SK-N-SH treated with all-trans-retinoic acid at 6 μM for 48 hours (cell line): Measurements from ENCODE around the gene PAPOLA.

ENCODE experiments used
- ESRRG ChIP-seq: fragments of 250-450 bp; sonication (Bioruptor Pico); IDR thresholded peaks from 2 replicates; pipeline ENCODE4 v1.6.1; 2021; ENCODE audit warnings: mild to moderate bottlenecking
- ISL1 ChIP-seq: fragments of 250-450 bp; sonication (Bioruptor Pico); IDR thresholded peaks from 2 replicates; pipeline ENCODE4 v2.1.2; 2022; ENCODE audit warnings: mild to moderate bottlenecking, moderate library complexity
- ZC3H10 ChIP-seq: fragments of 250-450 bp; sonication (Bioruptor Pico); IDR thresholded peaks from 2 replicates; pipeline ENCODE4 v1.5.1; 2021; ENCODE audit warnings: mild to moderate bottlenecking, moderate library complexity
- ZFP30 ChIP-seq: fragments of 450-650 bp; formaldehyde crosslinking; IDR thresholded peaks from 2 replicates; pipeline ENCODE4 v1.5.0; 2022; ENCODE audit warnings: mild to moderate bottlenecking, moderate library complexity
- ZNF565 ChIP-seq: fragments of 450-650 bp; formaldehyde crosslinking; conservative IDR thresholded peaks from 2 replicates; pipeline ENCODE4 v1.5.0; 2020; ENCODE audit warnings: low read depth, mild to moderate bottlenecking, moderate library complexity

DNA sequence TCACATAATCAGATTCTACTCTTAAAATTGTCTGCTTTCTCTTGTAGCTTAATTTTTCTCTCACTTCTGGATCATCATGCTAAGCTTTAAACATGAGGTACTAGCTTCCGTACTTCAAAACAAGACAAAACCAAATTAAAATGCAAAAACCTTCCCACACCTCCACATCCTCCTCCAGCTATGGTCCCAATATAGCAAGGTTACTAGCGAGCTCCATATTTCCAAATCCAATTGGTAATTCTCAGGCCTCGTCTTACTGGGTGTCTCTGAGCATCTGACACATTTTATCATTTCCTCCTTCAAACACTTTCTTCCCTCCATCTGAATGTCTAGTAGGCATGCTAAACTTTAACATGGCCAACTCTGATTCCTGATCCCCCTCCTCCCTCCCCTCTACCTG lies 7.9 kb upstream of the PAPOLA start:
- TF ChIP-seq ZC3H10 (no peak), ZNF565 (CRISPR knock-in tag) (no peak), ISL1 (no peak), ESRRG (CRISPR knock-in tag) (no peak), ZFP30 (CRISPR knock-in tag) (no peak)
